Right renal pelvis (tissue), 4 donors: ENCODE measurements around the gene DRAXIN. TPM values are rescaled to one million over a fixed set of nuclear protein-coding genes. Genes with fewer than 3 reads are reported as not detected.

ENCODE experiments used
- DNase-seq, 4 donors: peaks; one replicate each; pipeline ENCODE4 v3.0.0-alpha.2; 2013; ENCODE audit warnings: low read depth in 4 of 4, low spot score in 3 of 4, missing footprints in 1 of 4
- polyA plus RNA-seq, 4 donors: library from polyadenylated mRNA; unstranded; fragments of 120-200 nt; gene quantifications; one replicate each; pipeline ENCODE4 v1.2.1, GENCODE V29; 2013; ENCODE audit not compliant: insufficient read length in 4 of 4

Gene DRAXIN
- polyA plus RNA-seq, 4 donors = 1.00 to 1.3 (median 1.1) TPM

DNA sequence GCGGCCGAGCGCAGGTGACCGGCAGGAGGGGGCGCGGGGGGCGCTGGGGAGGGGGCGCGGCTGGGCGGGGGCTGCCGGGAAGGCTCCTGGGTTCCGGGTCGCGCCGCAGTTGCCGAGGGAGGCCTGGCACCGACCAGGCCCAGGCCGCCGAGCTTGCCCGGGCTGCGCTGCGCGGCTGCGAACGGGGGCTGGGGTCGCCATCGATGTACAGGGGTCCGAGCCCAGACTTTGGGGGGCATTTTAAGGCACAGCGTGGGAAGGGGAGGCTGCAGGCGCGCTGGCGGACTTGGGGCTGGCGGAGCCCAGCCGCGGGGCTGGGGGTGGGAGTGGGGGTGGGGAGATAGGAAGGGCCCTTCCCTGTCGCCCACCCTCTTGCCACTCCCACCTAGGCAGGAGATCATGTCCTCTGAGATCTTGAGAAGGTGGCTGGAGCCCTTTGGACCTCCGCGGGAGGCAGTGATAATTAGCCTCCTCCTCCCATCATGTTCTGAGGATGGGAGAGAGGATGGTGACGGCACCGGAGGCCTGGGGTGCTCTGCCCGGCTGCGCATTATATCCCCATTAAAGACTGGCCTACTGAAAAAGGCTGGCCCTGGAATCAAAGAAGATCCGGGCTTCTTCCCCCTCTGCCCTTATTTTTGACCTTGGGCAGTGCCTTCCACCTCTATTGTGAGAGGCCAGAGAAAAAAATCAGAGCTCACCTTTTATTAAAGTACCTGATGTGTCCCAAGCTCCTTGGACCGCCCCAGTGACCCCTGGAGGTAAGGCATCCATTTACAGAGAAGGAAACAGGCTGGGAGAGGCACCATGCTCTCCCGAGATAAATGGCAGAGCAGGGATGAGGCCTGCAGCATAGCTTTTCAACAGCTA is 36.3 kb upstream of the DRAXIN start:
- no peak for DNase-seq

DNA sequence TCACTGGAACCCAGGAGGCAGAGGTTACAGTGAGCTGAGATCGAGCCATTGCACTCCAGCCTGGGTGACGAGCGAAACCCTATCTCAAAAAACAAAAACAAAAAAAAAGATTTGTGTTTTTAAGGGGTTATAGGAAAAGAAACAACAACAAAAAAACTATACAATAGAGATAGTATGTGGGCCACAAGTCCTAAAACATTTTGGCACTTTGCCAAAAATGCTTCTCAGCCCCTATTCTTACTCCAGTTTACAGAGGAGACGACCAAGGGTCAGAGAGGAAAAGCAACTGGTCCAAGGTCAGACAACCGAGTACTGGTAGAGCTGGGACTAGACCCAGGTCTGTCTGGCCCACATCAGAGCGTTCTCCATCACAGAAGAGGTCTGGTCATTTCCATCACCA is 33.9 kb upstream of the DRAXIN start:
- DNase-seq = no peak

DNA sequence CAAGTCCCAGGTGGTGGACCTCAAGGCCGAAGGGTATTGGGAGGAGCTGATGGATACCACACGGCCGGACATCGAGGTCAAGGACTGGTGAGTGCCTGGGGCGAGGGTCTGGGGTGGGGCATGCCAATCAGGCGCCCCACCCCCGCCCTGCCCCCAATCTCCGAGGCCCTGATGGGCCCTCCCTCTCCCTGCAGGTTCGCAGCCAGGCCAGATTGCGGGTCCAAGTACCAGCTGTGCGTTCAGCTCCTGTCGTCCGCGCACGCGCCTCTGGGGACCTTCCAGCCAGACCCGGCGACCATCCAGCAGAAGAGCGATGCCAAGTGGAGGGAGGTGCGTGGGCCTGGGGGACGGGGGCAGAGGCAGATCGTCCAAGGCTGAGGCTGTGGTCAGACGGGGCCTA is 33.0 kb upstream of the DRAXIN start:
- DNase-seq = no peak

DNA sequence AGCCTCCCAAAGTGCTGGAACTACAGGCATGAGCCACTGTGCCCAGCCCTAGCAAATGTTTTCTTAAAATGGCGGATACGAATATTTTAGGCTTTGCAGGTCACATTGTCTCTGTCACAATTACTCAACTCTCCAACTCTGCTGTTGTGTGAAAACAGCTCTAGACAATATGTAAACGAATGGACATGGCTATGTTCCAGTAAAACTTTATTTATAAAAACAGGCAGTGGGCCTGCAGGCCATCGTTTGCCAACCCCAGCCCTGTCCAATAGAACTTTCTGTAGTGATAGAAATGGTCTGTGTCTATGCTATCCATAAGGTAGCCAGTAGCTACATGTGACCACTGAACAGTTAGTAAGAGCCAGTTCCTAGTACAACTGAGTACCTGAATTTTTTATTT is 31.8 kb upstream of the DRAXIN start:
- DNase-seq = no peak

GRCh38 chr1:11661103-11661502 is 30.4 kb upstream of the DRAXIN start:
- DNase-seq = no peak

DNA sequence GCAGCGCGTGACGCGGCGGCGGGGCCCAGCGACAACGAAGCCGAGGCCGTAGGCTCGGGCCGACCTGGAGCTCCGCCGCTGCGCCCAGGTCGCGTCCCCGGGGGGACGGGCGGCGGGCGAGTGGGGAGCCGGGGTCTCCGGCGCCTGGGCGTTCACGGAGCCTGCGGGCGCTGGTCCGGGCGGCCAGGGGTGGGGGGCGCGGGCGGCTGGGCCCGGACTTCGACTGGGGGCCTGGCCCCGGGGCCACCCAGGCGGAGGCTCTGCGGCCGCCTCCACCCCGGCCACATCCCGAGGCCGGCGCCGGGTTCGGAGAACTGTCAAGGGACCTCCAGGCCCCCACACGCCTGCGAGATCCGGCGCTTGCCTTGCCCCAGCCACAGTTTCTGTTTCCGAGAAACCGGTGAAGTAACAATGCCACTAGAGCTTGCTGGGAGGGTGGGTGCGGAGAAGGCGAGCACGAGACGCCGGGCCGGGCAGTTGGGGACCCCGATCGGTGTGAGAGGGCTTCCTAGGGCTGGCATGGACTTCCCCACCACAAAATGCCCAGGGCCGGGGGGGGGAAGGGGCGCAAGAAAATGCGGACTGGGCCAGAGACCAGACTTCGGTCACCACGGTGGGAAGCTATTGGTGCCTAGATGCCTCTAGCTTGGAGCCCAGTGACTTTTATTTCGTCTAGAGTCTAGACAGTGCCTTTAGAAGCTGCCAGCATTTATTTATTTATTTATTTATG is 27.0 kb upstream of the DRAXIN start:
- no peak for DNase-seq

DNA sequence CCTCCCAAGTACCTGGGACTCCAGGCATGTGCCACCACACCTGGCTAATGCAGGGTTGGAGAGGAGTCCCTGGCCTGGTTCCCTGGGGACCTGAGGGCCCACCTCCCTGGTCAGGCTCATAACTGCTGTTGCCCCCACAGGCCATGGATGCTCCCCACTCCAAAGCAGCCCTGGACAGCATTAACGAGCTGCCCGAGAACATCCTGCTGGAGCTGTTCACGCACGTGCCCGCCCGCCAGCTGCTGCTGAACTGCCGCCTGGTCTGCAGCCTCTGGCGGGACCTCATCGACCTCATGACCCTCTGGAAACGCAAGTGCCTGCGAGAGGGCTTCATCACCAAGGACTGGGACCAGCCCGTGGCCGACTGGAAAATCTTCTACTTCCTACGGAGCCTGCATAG is 23.0 kb upstream of the DRAXIN start:
- no peak for DNase-seq

- DNase-seq = no peak
Observed at GRCh38 chr1:11670747-11671146, 20.8 kb upstream of the DRAXIN start.

GRCh38 chr1:11671205-11671543 is 20.3 kb upstream of the DRAXIN start:
- no peak for DNase-seq

DNA sequence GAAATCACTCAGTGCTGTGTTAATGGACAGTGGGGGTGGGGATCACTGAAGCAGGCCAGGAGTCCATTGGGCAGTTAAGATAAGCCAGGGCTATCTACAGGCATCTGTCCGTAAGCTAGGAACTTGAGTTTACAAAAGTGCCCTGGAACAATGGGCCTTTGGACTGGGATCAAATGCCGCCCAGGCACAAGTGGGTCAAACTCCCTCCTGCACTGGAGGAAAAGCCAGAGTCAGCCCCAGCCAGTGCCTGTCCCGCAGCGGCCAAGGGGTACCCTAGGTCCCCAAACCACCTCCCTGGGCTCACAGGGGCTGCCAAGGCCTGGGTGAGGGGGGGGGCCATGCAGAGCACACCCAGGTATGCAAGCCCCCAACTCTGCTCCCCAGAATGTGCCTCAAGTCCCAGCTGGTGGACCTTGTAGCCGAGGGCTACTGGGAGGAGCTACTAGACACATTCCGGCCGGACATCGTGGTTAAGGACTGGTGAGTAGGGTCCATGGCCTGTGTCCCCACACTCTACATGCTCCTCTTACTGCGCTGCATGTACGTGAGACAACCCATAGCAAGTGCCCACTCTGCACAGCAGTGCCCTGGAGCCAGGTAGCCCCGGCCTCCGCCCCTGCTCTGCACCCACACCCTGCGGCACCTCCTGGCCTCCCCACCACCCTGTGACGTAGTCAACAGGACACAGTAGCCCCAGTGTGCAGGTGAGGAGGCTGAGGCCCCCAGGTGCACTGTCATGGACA is 19.8 kb upstream of the DRAXIN start:
- DNase-seq = no peak

DNA sequence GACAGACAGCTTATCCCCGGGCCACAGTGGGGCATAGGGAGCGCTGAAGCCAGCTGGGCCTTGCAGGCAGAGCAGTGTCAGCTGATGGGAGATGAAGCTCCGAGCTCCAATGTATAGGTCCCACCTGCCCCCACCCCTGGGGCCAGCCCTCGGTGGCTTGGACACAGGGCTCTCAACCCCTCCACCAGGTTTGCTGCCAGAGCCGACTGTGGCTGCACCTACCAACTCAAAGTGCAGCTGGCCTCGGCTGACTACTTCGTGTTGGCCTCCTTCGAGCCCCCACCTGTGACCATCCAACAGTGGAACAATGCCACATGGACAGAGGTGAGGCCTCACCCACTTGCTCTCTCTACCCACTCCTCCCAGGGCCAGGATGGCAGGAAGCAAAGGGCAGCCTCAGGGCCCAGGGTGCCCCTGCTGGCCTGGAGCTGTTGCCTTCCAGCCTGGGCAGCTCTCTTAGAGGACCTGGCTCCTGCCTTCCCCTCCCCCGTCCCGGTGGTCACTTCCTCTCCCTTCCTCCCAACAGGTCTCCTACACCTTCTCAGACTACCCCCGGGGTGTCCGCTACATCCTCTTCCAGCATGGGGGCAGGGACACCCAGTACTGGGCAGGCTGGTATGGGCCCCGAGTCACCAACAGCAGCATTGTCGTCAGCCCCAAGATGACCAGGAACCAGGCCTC is 18.3 kb upstream of the DRAXIN start:
- no peak for DNase-seq

DNA sequence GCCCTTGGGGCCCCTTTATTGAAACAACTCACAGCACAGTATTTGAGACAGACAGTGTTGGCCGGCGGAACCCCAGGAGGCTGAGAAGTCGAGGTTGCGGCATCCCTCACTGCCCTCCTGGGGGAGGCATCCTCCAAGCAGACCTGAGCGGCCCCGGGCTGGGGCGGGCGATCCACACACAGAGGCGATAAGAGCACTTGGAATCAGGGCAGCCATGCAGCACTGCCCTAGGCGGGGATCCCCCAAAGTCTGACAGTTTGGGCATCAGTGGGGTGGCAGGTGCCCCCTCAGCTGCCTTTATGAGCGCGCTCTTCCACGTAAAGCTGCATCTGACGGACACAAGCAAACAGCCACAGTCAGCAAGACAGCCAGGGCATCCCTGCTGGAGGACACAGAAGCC is 17.0 kb upstream of the DRAXIN start:
- no peak for DNase-seq

GRCh38 chr1:11675325-11675724 is 16.2 kb upstream of the DRAXIN start:
- no peak for DNase-seq

DNA sequence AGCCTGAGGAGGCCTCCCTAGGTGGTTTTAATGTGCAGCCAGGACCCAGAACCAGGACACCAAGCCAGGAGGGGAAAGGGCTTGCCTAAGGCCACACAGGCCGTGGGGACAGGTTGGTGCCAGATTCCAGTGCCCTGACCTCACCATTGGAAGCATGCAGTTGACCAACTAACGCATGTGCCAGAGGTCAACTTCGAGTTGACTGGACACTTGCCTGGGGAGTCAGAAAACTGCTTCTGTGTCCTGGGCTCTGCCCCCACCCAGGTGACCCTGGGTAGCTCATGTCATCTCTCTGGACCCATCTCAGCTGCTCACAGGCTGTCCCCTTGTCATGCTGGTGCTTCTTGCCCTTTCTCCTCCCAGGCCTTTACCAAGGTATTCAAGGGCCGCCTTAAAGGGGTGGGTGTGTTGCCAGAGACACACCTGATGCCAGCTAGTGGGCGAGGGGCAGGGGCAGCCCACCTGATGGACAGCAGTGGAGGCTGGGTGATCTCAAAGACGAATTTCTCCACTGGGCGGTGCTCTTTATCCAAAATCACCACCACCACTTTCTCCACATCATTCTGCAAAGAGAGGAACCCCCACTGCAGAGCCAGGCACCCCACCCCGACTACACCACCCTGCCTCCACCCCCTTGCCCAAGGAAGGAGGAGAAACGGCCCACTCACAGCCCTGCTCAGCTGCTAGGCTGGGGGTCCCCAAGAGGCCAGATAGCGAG is 15.0 kb upstream of the DRAXIN start:
- no peak for DNase-seq

- no peak for DNase-seq
Observed at GRCh38 chr1:11678442-11678841, 13.1 kb upstream of the DRAXIN start.

DNA sequence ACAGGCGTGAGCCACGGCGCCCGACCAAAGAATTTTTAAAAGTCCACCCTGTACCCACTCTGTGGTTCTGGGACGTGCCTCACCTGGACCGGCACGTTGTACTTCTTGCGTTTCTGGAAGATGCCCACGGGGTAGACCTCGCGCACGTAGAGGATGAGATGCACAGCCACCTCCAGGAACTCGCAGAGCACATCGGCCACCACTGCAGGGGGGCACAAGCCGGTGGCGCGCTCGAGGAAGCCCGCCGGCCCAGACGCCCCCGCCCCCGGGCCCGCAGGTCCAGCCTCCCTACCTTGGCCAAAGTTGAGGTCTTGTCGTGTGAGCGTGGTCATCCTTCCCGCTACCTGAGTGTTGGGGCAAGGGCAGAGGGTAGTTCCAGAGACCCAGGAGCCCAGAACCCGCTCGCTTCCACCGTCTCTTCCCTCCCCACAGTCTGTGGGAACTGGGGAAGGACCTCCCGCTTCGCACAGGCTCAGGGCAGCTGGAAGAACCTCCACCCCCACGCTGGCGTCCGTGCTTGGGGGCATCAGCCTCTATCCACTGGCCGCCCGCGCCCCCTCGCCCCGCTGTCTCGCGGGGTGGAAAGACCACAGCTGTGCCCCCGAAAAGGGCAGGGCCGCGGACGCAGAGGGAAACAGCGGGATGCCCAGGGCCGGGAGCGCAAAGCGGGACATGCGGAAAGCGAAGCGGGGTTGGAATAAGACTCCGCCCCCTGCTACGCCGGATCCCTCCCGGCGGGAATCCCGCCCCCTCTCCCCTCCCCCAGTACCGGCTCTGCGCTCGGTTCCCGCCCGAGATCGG is 11.0 kb upstream of the DRAXIN start:
- DNase-seq = no peak

- DNase-seq = peak in 2 of 4 donors; percentile 61 to 72
Observed at GRCh38 chr1:11681071-11681771, 10.3 kb upstream of the DRAXIN start, which contains the start of gene MAD2L2. Gene MAD2L2 (minus strand): TSS chr1:11681148. CDS start chr1:11680601, 547 bp downstream.

- DNase-seq = no peak
Observed at GRCh38 chr1:11682287-11682771, 9.2 kb upstream of the DRAXIN start.

- no peak for DNase-seq
Observed at GRCh38 chr1:11682799-11683198, 8.7 kb upstream of the DRAXIN start.
